ENCODE results near the gene ATXN1.

ATXN1 gene

GRCh38 chr6:16753341-16753740 lies 7.9 kb downstream of the ATXN1 start:
- Histone ChIP-seq H3K4me2 (ENCODE audit: low read length) (no peak overlapping the region), H3F3A (ENCODE audit: control insufficient read depth, insufficient read depth) (0 out of 2 replicates have a peak, but pooled peaks cover 3% of the 10 kb centered on the region), H3K4me1 (ENCODE audit: control insufficient read depth, low read length) (peaks cover under 1% of the 10 kb centered on the region), H3K9me3 (ENCODE audit: control insufficient read depth, insufficient read depth, low read length) (no peaks in the 10 kb centered on the region), H4K20me1 (ENCODE audit: control insufficient read depth, insufficient read depth, low read depth, low read length) (peaks cover 5% of the 10 kb centered on the region; the same call in 1 of the 2 replicates), H3K4me3 (ENCODE audit: low read length) (no peak overlapping the region), H3K79me2 (ENCODE audit: control insufficient read depth, low read length) (peaks cover 4% of the 10 kb centered on the region; the same call in 1 of the 2 replicates), H3K27ac (ENCODE audit: low read depth, low read length) (no peak overlapping the region), H3K27me3 (ENCODE audit: control insufficient read depth, low read length) (no peaks in the 10 kb centered on the region; the same call in 1 of the 2 replicates), H3K9me2 (replicated peaks; ENCODE audit: control insufficient read depth, low read length) (no peaks in the 10 kb centered on the region), H3K36me3 (ENCODE audit: control insufficient read depth, low read length) (0 out of 2 replicates have a peak, but pooled peaks cover 3% of the 10 kb centered on the region)
- no peak for TF ChIP-seq CTCF (IDR thresholded peaks at IDR 0.05; ENCODE audit: low read depth, low read length, poor library complexity, severe bottlenecking)
- TF ChIP-seq EZH2phosphoT487 (IDR thresholded peaks at IDR 0.05; ENCODE audit: borderline replicate concordance, low read length), result no peak

GRCh38 chr6:16752206-16752866 lies 8.9 kb downstream of the ATXN1 start:
- H3K27ac ChIP-seq (ENCODE audit: low read depth, low read length), result no peak overlapping the region
- H3K4me1 ChIP-seq (ENCODE audit: control insufficient read depth, low read length), result no peaks in the 10 kb centered on the region
- H3F3A ChIP-seq (ENCODE audit: control insufficient read depth, insufficient read depth), result no peaks in the 10 kb centered on the region
- H3K9me2 ChIP-seq (replicated peaks; ENCODE audit: control insufficient read depth, low read length), result no peaks in the 10 kb centered on the region
- no peaks in the 10 kb centered on the region for H3K9me3 ChIP-seq (ENCODE audit: control insufficient read depth, insufficient read depth, low read length)
- TF ChIP-seq CTCF (IDR thresholded peaks at IDR 0.05; ENCODE audit: low read depth, low read length, poor library complexity, severe bottlenecking) (no peak), EZH2phosphoT487 (IDR thresholded peaks at IDR 0.05; ENCODE audit: borderline replicate concordance, low read length) (no peak)
- no peaks in the 10 kb centered on the region for H3K79me2 ChIP-seq (ENCODE audit: control insufficient read depth, low read length)
- no peaks in the 10 kb centered on the region for H3K27me3 ChIP-seq (ENCODE audit: control insufficient read depth, low read length)
- H3K36me3 ChIP-seq (ENCODE audit: control insufficient read depth, low read length), result 0 out of 2 replicates have a peak, but pooled peaks cover 3% of the 10 kb centered on the region
- no peak overlapping the region for H3K4me3 ChIP-seq (ENCODE audit: low read length)
- H3K4me2 ChIP-seq (ENCODE audit: low read length), result no peak overlapping the region
- peaks cover 5% of the 10 kb centered on the region; the same call in 1 of the 2 replicates for H4K20me1 ChIP-seq (ENCODE audit: control insufficient read depth, insufficient read depth, low read depth, low read length)

- Histone ChIP-seq H3K27me3 (ENCODE audit: control insufficient read depth, low read length) (no peaks in the 10 kb centered on the region), H4K20me1 (ENCODE audit: control insufficient read depth, insufficient read depth, low read depth, low read length) (no peaks in the 10 kb centered on the region), H3K9me2 (replicated peaks; ENCODE audit: control insufficient read depth, low read length) (no peaks in the 10 kb centered on the region), H3K36me3 (ENCODE audit: control insufficient read depth, low read length) (0 out of 2 replicates have a peak, but pooled peaks cover 3% of the 10 kb centered on the region), H3K4me2 (ENCODE audit: low read length) (no peak overlapping the region), H3K4me3 (ENCODE audit: low read length) (no peak overlapping the region), H3K9me3 (ENCODE audit: control insufficient read depth, insufficient read depth, low read length) (no peaks in the 10 kb centered on the region), H3F3A (ENCODE audit: control insufficient read depth, insufficient read depth) (no peaks in the 10 kb centered on the region), H3K4me1 (ENCODE audit: control insufficient read depth, low read length) (no peaks in the 10 kb centered on the region), H3K27ac (ENCODE audit: low read depth, low read length) (no peak overlapping the region), H3K79me2 (ENCODE audit: control insufficient read depth, low read length) (no peaks in the 10 kb centered on the region)
- TF ChIP-seq EZH2phosphoT487 (IDR thresholded peaks at IDR 0.05; ENCODE audit: borderline replicate concordance, low read length) (no peak), CTCF (IDR thresholded peaks at IDR 0.05; ENCODE audit: low read depth, low read length, poor library complexity, severe bottlenecking) (no peak)
These were observed 9.9 kb downstream of the ATXN1 start for GRCh38 chr6:16751251-16751946.
